OCI-LY3 (cell line): ENCODE measurements around the gene RSAD2.

ENCODE experiments used
- H2AFZ ChIP-seq: fragments of 200-600, 300-600 bp; shearing (Covaris generic); 2 replicates; pipeline ENCODE4 v1.6.0; 2014; ENCODE audit warnings: antibody characterized with exemption, low read depth, low read length
- H3K27ac ChIP-seq: fragments of 200-600, 300-600 bp; sonication (generic); 2 replicates; pipeline ENCODE4 v1.5.1; 2014; ENCODE audit warnings: mild to moderate bottlenecking, low read length, moderate library complexity, mixed read lengths
- H3K27me3 ChIP-seq: fragments of 200-600, 300-600 bp; sonication (generic); 2 replicates; pipeline ENCODE4 v1.6.1; 2014; ENCODE audit warnings: low read depth, low read length, mixed read lengths
- H3K36me3 ChIP-seq: fragments of 200-600, 300-600 bp; sonication (generic); replicated peaks from 2 replicates; pipeline ENCODE3; 2014; ENCODE audit warnings: low read depth, low read length, mixed read lengths
- H3K4me1 ChIP-seq: fragments of 300-600, 200-600 bp; sonication (generic); 2 replicates; pipeline ENCODE4 v1.6.1; 2014; ENCODE audit warnings: low read length, mixed read lengths
- H3K4me2 ChIP-seq: fragments of 200-600, 300-600 bp; sonication (generic); 2 replicates; pipeline ENCODE4 v1.6.1; 2014; ENCODE audit warnings: low read length, mixed read lengths
- H3K4me3 ChIP-seq: fragments of 300-600, 200-600 bp; sonication (generic); 2 replicates; pipeline ENCODE4 v1.5.1; 2014; ENCODE audit warnings: antibody characterized with exemption, mild to moderate bottlenecking, low read length, moderate library complexity
- H3K79me2 ChIP-seq: fragments of 300-600, 200-600 bp; shearing (Covaris generic); 2 replicates; pipeline ENCODE4 v1.6.1; 2014; ENCODE audit warnings: mild to moderate bottlenecking, low read length, mixed read lengths
- H3K9ac ChIP-seq: fragments of 300-600, 200-600 bp; shearing (Covaris generic); 2 replicates; pipeline ENCODE4 v1.6.0; 2014; ENCODE audit warnings: mild to moderate bottlenecking, low read length, moderate library complexity
- H3K9me3 ChIP-seq: fragments of 200-600, 300-600 bp; shearing (Covaris generic); 2 replicates; pipeline ENCODE4 v1.6.1; 2014; ENCODE audit warnings: low read length, mixed read lengths; ENCODE audit not compliant: insufficient read depth
- H4K20me1 ChIP-seq: fragments of 200-600, 300-600 bp; sonication (generic); 2 replicates; pipeline ENCODE4 v1.6.1; 2016; ENCODE audit warnings: low read length, mixed read lengths; ENCODE audit not compliant: insufficient read depth
- CTCF ChIP-seq: fragments of 200-600, 300-600 bp; sonication (generic); IDR thresholded peaks from 2 replicates; pipeline ENCODE4 v1.5.1; 2014; ENCODE audit warnings: antibody characterized with exemption, low read length, low read depth
- EZH2phosphoT487 ChIP-seq: fragments of 200-600 bp; shearing (Covaris generic); IDR thresholded peaks from 2 replicates; pipeline ENCODE4 v1.6.1; 2018; ENCODE audit warnings: antibody characterized with exemption, mixed run types, low read depth

RSAD2 gene

GRCh38 chr2:6911721-6912120 lies 34.1 kb downstream of the RSAD2 start:
- H3K4me1 ChIP-seq, result no peaks in the 10 kb centered on the region
- no peaks in the 10 kb centered on the region for H3K9me3 ChIP-seq
- H4K20me1 ChIP-seq, result no peaks in the 10 kb centered on the region
- H3K4me2 ChIP-seq, result no peak overlapping the region
- H2AFZ ChIP-seq, result no peak overlapping the region
- peaks cover 26% of the 10 kb centered on the region for H3K27me3 ChIP-seq
- H3K36me3 ChIP-seq, result no peaks in the 10 kb centered on the region
- no peaks in the 10 kb centered on the region for H3K79me2 ChIP-seq
- H3K4me3 ChIP-seq, result no peak overlapping the region
- H3K9ac ChIP-seq, result no peak overlapping the region
- H3K27ac ChIP-seq, result no peak overlapping the region
- TF ChIP-seq EZH2phosphoT487 (no peak), CTCF (no peak)

- Histone ChIP-seq H3K9ac (no peak overlapping the region), H3K4me1 (no peaks in the 10 kb centered on the region), H2AFZ (no peak overlapping the region), H4K20me1 (no peaks in the 10 kb centered on the region), H3K79me2 (no peaks in the 10 kb centered on the region), H3K27ac (no peak overlapping the region), H3K36me3 (no peaks in the 10 kb centered on the region), H3K9me3 (no peaks in the 10 kb centered on the region), H3K4me2 (no peak overlapping the region), H3K27me3 (peaks cover 10% of the 10 kb centered on the region), H3K4me3 (no peak overlapping the region)
- TF ChIP-seq EZH2phosphoT487, result no peak
- TF ChIP-seq CTCF, result no peak
Observed at GRCh38 chr2:6913415-6914157, 36.0 kb downstream of the RSAD2 start.

- H3K4me3 ChIP-seq, result no peak overlapping the region
- no peaks in the 10 kb centered on the region for H3K36me3 ChIP-seq
- H3K27ac ChIP-seq, result no peak overlapping the region
- no peak overlapping the region for H3K9ac ChIP-seq
- H3K27me3 ChIP-seq, result 0 out of 2 replicates have a peak, but pooled peaks cover 4% of the 10 kb centered on the region
- no peaks in the 10 kb centered on the region for H4K20me1 ChIP-seq
- H3K79me2 ChIP-seq, result no peaks in the 10 kb centered on the region
- H3K4me1 ChIP-seq, result no peaks in the 10 kb centered on the region
- no peaks in the 10 kb centered on the region for H3K9me3 ChIP-seq
- no peak overlapping the region for H2AFZ ChIP-seq
- no peak for TF ChIP-seq CTCF
- no peak for TF ChIP-seq EZH2phosphoT487
- no peak overlapping the region for H3K4me2 ChIP-seq
Observed at GRCh38 chr2:6914828-6915227, 37.3 kb downstream of the RSAD2 start.

- Histone ChIP-seq H4K20me1 (no peaks in the 10 kb centered on the region), H2AFZ (no peak overlapping the region), H3K9me3 (no peaks in the 10 kb centered on the region), H3K4me1 (no peaks in the 10 kb centered on the region), H3K4me3 (no peak overlapping the region), H3K4me2 (no peak overlapping the region), H3K79me2 (no peaks in the 10 kb centered on the region), H3K27me3 (0 out of 2 replicates have a peak, but pooled peaks cover 4% of the 10 kb centered on the region), H3K27ac (no peak overlapping the region), H3K36me3 (no peaks in the 10 kb centered on the region), H3K9ac (no peak overlapping the region)
- TF ChIP-seq EZH2phosphoT487, result no peak
- TF ChIP-seq CTCF, result no peak
Observed at GRCh38 chr2:6915399-6915798, 37.8 kb downstream of the RSAD2 start.
